Retina (tissue), 1 donor: ENCODE results near the gene MPPE1.
"Not testable (repeated sequence)": the region's sequence is repeated elsewhere in the genome, so short reads cannot be mapped to it uniquely, and the experiment has no call there.

ENCODE experiments used
- DNase-seq: peaks from one replicate; pipeline ENCODE4 v3.0.0-alpha.2; 2016

Gene MPPE1

GRCh38 chr18:11882636-11883035, 25.5 kb downstream of the MPPE1 start:
- DNase-seq, result no peak

DNA sequence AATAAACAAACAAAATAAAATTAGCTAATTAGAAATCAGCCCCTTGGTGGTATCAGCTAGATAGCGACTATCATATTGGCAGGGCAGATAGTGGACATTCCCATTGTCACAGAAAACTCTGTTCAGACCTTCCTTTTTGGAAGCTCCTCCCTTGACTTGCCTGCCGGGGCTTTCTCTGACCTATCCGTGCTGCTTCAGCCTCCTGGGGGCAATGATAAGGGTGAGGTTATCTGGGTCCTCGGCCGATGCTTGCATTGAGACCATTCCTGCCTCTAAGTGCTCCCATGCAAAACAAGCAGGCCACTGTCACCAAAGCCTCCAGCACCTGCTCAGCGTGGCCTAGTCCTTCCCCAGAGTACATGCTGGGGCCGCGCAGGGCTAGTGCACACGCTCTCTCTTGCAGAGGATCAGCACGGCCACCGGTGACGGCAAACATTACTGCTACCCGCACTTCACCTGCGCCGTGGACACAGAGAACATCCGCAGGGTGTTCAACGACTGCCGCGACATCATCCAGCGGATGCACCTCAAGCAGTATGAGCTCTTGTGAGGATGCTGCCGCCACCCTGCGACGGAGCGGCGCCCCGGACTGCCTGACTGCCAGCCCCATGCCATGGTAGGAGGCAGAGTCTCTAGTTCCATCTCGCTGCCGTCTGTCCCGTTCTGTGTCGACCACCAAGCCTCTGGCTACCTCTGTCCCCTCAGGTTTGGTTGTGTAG, 27.4 kb downstream of the MPPE1 start:
- no peak for DNase-seq

DNA sequence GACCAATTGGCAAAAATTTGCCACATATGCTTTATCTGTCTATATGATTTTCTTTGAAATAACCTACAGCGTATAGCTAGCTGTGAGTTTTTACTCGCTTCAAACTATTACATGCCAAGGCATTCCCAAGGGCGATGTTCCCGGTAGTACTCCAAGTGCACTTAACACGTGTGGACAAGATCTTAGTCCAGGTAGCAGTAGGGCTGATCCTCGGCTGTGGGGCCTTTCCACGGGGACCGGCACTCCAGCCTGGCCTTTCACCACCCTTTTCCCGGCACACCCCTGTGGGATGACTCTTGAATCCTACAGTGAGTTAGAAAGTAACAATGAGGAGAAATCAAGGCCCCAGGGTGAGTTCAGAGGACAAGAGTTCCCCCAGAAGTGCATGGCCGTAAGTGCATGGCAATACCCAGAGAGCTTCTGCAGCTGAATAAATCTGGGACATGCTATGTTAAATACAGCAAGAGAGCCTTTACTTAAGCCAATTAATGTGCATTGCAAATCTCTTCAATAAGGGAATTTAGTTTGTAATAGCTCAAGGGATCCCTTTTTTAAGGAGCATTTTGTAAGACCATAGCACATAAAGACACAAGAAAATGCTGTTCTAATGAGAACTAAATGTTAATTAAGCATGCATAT, 30.5 kb downstream of the MPPE1 start:
- no peak for DNase-seq

DNA sequence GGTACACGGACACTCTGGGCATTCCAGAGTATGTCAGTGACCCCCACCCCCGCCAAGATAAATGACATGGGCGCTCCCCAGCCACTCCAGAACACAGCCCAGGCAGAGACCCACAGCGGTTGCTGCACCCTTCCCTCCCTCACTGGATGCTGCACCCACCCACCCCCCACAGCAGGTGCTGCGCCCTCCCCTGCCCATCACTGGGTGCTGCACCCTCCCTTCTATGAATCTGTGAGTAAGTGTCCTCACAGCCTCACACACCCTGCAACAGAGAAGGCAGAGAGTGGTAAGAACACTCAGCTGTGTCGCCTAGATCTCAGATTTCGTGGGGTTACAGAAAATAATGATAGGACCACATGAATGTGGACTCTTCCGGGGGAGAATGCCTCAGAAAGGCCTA, 33.4 kb downstream of the MPPE1 start:
- no peak for DNase-seq

DNA sequence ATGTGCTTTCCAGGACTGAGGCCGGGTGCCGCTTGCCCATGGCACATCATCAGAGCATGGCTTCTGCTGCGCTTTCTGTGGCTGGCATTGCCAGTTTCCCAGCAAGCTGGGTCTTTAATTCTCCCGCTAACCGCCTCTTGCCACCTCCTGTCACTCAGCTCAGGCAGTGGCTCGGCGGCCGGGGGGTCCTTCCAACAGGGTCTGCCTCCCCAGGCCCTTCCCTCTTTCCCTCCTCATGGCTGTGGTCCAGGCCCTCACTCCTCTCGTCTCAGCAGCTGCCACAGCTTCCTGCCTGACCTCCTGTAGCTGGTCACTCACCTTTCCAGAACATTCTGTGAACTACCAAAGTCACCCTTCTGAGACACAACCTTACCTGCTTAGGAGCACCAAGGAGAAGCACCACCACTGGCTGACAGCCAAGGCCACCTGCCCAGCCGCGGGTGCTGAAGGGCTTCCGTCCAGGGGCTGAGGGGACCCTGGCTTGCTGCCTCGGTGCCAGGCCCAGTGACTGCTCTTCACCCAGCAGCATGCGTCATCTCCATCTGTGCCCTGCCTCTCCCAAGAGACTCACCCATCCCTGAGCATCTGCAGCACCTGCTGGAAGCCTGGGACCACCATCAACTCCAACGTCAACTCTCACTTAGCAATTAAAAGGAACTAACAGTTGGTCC, 34.3 kb downstream of the MPPE1 start:
- DNase-seq, result no peak

- DNase-seq, result no peak
Measured at GRCh38 chr18:11872479-11873136, 35.5 kb downstream of the MPPE1 start.

GRCh38 chr18:11871501-11871900, 36.6 kb downstream of the MPPE1 start:
- no peak for DNase-seq

DNA sequence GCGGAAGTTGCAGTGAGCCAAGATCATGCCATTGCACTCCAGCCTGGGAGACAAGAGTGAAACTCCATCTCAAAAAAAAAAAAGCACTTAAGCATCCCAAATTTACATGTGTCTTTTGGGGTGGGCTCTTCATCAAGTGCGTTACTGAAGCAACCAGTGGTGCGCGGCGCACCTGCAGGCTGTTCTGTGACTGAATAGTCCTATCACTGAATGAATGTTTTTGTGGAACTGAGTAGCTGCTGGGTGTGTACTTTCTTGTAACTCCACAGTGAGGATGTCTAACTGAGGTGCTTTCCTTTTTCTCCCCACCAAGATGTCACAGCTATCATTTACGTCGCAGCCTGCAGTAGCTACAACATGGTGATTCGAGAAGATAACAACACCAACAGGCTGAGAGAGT, 39.9 kb downstream of the MPPE1 start:
- no peak for DNase-seq

DNA sequence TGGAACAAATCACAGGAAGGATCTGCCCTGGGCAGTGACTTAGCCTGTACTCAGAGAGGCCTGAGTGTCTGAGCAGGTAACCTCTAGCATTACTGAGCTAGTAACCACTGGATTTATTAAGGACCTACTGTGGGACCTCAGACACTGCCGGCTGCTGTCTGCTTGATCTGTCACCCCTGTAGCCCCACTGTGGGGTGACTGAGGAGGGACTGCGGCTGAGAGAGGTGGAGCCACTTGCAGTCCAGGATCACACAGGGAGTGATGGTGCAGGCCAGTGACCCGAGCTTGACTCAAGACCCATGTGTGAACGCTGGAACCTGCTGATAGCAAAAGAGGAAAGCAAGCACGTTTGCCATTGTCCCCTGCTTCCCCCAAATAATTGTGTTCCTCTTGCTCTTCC, 41.4 kb downstream of the MPPE1 start:
- DNase-seq, result no peak

- DNase-seq, result no peak
Measured at GRCh38 chr18:11866329-11866728, 41.8 kb downstream of the MPPE1 start.

DNA sequence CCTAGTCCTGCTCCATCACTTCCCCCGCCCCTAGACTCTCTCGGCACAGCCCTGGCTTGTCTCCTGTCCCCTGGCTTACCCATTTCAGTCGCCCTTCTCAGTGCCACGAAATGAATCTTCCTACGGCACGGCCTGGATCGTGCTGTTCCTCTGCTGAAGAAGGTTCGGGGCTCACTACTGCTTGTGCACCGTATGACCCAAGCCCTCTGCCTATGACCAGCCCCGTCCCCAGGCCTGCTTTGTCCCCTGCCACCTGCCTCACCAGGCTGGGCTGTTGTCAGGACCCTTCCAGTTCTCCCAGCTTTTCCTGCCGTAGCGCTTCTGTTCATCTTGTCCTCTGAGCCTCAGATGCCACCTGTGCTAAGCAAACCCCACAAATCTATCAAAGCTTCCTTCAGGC, 43.0 kb downstream of the MPPE1 start:
- DNase-seq, result no peak

DNA sequence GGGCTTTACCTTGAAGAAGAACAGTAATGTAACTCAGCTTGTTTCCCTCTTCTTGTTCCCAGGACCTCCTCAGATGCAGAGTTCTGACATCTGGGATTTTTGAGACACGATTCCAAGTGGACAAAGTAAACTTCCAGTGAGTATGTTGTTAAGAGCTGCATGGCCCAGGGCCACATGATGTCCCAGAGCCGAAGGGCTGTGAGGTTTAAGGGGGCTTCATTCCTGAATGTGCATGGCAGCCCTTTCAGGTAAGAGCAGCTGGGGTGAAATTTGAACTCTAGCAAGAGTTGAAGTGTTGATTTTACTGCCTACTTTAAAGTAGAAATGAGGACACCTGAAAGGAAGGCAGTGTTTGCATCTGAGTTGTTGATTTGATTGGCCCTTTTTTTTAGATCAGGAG, 43.6 kb downstream of the MPPE1 start:
- no peak for DNase-seq

DNA sequence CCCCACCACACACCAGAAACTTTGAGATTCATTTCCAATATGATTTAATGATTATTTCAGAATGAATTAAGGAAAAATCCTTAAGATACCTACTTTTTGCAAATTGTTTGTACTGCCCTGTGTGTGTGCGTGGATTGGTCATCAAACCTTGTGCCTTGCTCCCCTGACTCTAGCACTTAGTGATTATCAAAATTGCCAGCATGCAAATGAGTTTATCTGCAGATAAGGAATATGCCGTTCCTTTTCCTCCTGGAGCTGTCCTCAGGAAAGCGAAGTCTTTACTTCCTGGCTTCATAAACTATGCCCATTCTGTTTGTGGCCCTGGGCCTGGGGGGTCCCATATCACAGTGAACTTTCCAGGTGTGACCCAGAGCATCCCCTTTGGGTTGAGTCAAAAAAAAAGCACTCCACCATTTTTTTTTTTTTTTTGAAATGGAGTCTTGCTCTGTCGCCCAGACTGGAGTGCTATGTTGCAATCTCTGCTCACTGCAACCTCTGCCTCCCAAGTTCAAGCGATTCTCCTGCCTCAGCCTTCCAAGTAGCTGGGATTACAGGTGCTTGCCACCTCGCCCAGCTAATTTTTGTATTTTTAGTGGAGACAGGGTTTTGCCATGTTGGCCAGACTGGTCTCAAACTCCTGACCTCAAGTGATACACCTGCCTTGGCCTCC, 45.5 kb downstream of the MPPE1 start:
- DNase-seq, result no peak

GRCh38 chr18:11861583-11862288, 46.4 kb downstream of the MPPE1 start:
- no peak for DNase-seq

- no peak for DNase-seq
Measured at GRCh38 chr18:11860594-11861450, 47.3 kb downstream of the MPPE1 start.

DNA sequence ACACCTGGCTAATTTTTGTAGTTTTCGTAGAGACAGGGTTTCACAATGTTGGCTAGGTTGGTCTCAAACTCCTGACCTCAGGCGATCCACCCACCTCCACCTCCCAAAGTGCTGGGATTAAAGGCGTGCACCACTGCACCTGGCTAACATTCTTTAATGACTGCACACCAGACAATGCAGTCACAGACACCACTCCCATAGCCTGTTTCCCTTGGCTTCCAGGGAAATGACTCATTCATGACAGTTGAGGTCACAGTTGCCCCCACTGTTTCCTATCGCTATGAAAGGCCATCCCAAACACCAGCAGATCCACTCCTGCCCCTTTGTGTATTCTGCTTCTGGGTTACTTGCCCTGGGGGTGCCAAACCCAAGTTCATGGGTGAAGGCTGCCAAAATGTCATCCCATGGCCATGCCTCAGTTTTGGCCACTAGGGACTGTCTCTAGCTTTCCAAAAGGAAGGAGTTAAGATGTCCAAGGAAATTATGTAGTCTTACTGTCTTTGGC, 48.2 kb downstream of the MPPE1 start:
- no peak for DNase-seq

DNA sequence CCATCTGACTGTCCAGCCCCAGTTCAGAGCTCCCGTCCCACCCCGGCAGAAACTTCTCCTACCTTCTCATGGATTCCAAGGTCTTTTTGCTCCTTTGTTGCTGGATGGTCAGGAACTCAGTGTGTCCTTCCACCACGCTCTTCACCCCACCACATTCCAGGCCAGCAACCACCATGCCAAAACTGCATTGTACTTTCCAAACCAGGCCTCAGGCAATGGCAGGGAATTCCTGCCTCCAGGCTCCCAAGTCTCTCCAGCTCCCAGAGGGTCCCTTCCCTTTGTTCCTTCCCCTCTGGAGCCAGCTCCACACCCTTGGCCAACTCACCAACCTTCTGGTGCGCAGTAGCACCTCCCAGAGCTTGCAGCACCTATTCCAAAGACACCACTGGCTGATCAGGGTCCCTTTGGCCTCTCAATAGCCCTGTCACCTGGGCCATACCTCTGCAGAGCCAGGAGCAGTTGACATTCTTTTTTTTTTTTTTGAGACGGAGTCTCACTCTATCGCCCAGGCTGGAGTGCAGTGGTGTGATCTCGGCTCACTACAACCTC, 48.8 kb downstream of the MPPE1 start:
- DNase-seq, result no peak

DNA sequence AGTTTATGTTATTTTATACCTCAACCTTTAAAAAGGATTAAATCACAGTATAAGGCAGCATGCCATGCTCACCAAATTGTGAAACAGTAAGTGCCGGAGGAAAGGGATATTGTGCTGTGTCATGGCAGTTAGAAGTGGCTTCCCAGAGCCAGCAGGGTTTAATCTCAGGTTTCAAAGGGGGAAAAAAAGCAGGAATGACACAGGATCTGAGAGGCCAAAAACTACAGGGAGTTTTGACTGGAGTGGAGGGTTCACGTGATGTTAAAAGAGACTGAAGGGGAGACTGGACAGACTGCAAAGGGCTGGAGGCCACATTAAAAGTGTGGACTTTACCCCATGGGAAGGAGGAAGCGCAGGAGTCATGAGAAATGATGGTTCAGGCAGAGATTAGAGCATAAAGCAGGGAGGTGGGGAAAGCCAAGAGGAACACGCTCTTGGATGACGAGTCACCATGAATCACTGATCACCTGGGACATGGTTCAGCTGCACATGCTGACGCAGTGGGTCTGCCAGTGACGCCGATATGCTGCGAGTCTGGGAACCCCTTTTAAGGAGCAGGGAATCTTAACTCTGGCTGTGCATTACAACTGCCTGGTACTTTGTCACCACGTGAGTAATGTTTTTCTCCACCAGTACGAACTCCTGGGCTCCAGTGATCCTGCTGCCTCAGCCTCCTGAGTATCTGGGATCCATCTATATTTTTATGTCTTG, 50.8 kb downstream of the MPPE1 start:
- DNase-seq, result no peak

DNA sequence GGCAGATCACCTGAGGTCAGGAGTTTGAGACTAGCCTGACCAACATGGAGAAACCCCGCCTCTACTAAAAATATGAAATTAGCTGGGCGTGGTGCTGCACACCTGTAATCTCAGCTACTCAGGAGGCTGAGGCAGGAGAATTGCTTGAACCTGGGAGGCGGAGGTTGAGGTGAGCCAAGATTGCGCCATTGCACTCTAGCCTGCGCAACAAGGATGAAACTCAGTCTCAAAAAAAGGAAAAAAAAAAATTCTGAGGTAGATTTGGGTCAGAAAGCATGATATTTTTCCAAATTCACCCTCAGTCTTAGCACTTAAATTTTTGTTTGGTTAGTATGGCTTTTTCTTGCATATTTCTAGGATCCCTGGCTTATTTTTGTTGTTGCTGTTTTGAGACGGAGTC, 53.6 kb downstream of the MPPE1 start:
- not testable (repeated sequence) for DNase-seq

- no peak for DNase-seq
Measured at GRCh38 chr18:11851806-11852337, 56.2 kb downstream of the MPPE1 start.
